HepG2 (cell line): Measurements from ENCODE around the gene MED15. TPM values are rescaled to one million over a fixed set of nuclear protein-coding genes. Genes with fewer than 3 reads are reported as not detected.
A peak's percentile ranks its signal among the peaks of the same experiment; 100 is the strongest.

ENCODE experiments used
- BHLHE40 ChIP-seq: IDR thresholded peaks from 2 replicates; pipeline ENCODE4 v1.6.1; 2011; ENCODE audit warnings: low read length, improper control_type of control experiment
- GATAD2A ChIP-seq: IDR thresholded peaks from 2 replicates; pipeline ENCODE4 v1.6.1; 2016
- MATR3 ChIP-seq: sonication (generic); formaldehyde crosslinking; IDR thresholded peaks from 2 replicates; pipeline ENCODE4 v1.4.0; 2020; ENCODE audit warnings: missing genetic modification reagents
- NONO ChIP-seq, 2 experiments: fragments of 450-650 bp in 1 of 2; sonication (generic) in 1 of 2; formaldehyde crosslinking in 1 of 2; IDR thresholded peaks in 1 of 2; conservative IDR thresholded peaks in 1 of 2; 2 replicates each; pipeline versions ENCODE4 v1.6.1 to v1.8.0; 2017 to 2022; ENCODE audit warnings: mild to moderate bottlenecking in 1 of 2, missing genetic modification reagents in 1 of 2, moderate library complexity in 1 of 2
- RNF219 ChIP-seq: sonication (generic); formaldehyde crosslinking; IDR thresholded peaks from 2 replicates; pipeline ENCODE4 v1.5.0; 2020; ENCODE audit warnings: mild to moderate bottlenecking, missing genetic modification reagents
- SNAI1 ChIP-seq: sonication (generic); formaldehyde crosslinking; IDR thresholded peaks from 2 replicates; pipeline ENCODE4 v1.5.0; 2020; ENCODE audit warnings: mild to moderate bottlenecking, missing genetic modification reagents, borderline replicate concordance
- TRIM24 ChIP-seq: sonication (generic); formaldehyde crosslinking; IDR thresholded peaks from 2 replicates; pipeline ENCODE4 v1.8.0; 2022; ENCODE audit warnings: mild to moderate bottlenecking, missing genetic modification reagents
- ZBTB40 ChIP-seq, 2 experiments: fragments of 450-650 bp in 1 of 2; sonication (generic) in 1 of 2; formaldehyde crosslinking in 1 of 2; IDR thresholded peaks; 2 replicates each; pipeline versions ENCODE4 v1.6.1 to v1.8.0; 2016 to 2022; ENCODE audit warnings: antibody characterized with exemption in 1 of 2, mild to moderate bottlenecking in 1 of 2, missing genetic modification reagents in 1 of 2
- ZEB1 ChIP-seq: IDR thresholded peaks from 2 replicates; pipeline ENCODE4 v1.6.1; 2012; ENCODE audit warnings: mild to moderate bottlenecking, low read depth, inconsistent platforms; ENCODE audit not compliant: insufficient replicate concordance
- ZNF329 ChIP-seq: sonication (generic); formaldehyde crosslinking; IDR thresholded peaks from 2 replicates; pipeline ENCODE4 v1.9.0; 2021; ENCODE audit warnings: low read depth, mild to moderate bottlenecking, missing genetic modification reagents
- ZNF337 ChIP-seq: sonication (generic); formaldehyde crosslinking; IDR thresholded peaks from 2 replicates; pipeline ENCODE4 v1.5.1; 2020; ENCODE audit warnings: missing genetic modification reagents, low read depth, mild to moderate bottlenecking, borderline replicate concordance
- ZNF33A ChIP-seq: sonication (generic); formaldehyde crosslinking; IDR thresholded peaks from 2 replicates; pipeline ENCODE4 v1.5.1; 2020; ENCODE audit warnings: missing genetic modification reagents, mild to moderate bottlenecking, moderate library complexity, borderline replicate concordance
- ZNF570 ChIP-seq: sonication (generic); formaldehyde crosslinking; IDR thresholded peaks from 2 replicates; pipeline ENCODE4 v1.4.0; 2020; ENCODE audit warnings: mild to moderate bottlenecking, missing genetic modification reagents, borderline replicate concordance
- ZNF710 ChIP-seq: sonication (generic); formaldehyde crosslinking; IDR thresholded peaks from 2 replicates; pipeline ENCODE4 v1.5.0; 2020; ENCODE audit warnings: mild to moderate bottlenecking, missing genetic modification reagents, borderline replicate concordance
- polyA plus RNA-seq, 8 experiments: library from polyadenylated mRNA; depleted of rRNA in 3 of 8; stranded (reverse) in 7 of 8; unstranded in 1 of 8; fragments of >200 nt; fragmentation: Illumina TruSeq in 4 of 8; extraction: Trizol in 4 of 8; gene quantifications; 2 replicates each; pipeline versions ENCODE4 v1.2.1 to v1.2.3, GENCODE V29; 2011 to 2016; ENCODE audit warnings: low read depth in 4 of 8, missing spikeins in 1 of 8, mixed read lengths in 1 of 8; ENCODE audit not compliant: insufficient read depth in 1 of 8
- total RNA-seq, 5 experiments: library from RNA; depleted of rRNA; stranded (reverse); fragments of >200 nt; fragmentation: Illumina TruSeq; extraction: Trizol; gene quantifications; 2 replicates each; pipeline ENCODE4 v1.2.3, GENCODE V29; 2016; ENCODE audit warnings: low read depth in 1 of 5

The MED15 gene
- total and polyA plus RNA-seq, 2 of the 13 experiments (the other 11 are each of a cell fraction or from before 2014, with no cell fraction given) = 14.3 to 27.0 TPM

- no peak for TF ChIP-seq SNAI1 (CRISPR knock-in tag)
- TF ChIP-seq ZEB1 = no peak
- TF ChIP-seq GATAD2A (CRISPR knock-in tag) = peak; percentile 68
- no peak for TF ChIP-seq ZNF33A (CRISPR knock-in tag)
- TF ChIP-seq ZBTB40 (IDR thresholded peaks at IDR 0.05) = peak; percentile 37
- TF ChIP-seq ZBTB40 (CRISPR knock-in tag; IDR thresholded peaks at IDR 0.05) = no peak
- TF ChIP-seq TRIM24 (CRISPR knock-in tag) = no peak
- peak; percentile 100 for TF ChIP-seq ZNF710 (CRISPR knock-in tag)
- no peak for TF ChIP-seq BHLHE40
- TF ChIP-seq MATR3 = no peak
- no peak for TF ChIP-seq NONO (IDR thresholded peaks at IDR 0.05)
- TF ChIP-seq NONO (CRISPR knock-in tag; conservative IDR thresholded peaks at IDR 0.05) = peak; percentile 61; the same call in 1 of the 2 replicates
- 0 out of 2 replicates have a peak, but pooled peaks have one; percentile 15 for TF ChIP-seq ZNF329 (CRISPR knock-in tag)
- no peak; the same call in 1 of the 2 replicates for TF ChIP-seq RNF219
- TF ChIP-seq ZNF337 (CRISPR knock-in tag) = no peak
- TF ChIP-seq ZNF570 (CRISPR knock-in tag) = no peak
Measured at GRCh38 chr22:20495861-20496681, 11.3 kb upstream of the MED15 start (continued).
